Left hindlimb (tissue), 1 donor: ENCODE data around the gene PCGF2.

Experiments
- DNase-seq: peaks from one replicate; pipeline ENCODE4 v3.0.0-alpha.2; 2018

Gene PCGF2

GRCh38 chr17:38751144-38751807, 3.1 kb upstream of the PCGF2 start:
- no peak for DNase-seq

GRCh38 chr17:38750312-38751121, 2.4 kb upstream of the PCGF2 start:
- DNase-seq: no peak

GRCh38 chr17:38750044-38750311, 1.8 kb upstream of the PCGF2 start:
- DNase-seq: no peak

GRCh38 chr17:38749223-38750043, 1.3 kb upstream of the PCGF2 start:
- DNase-seq: peak; percentile 90

- DNase-seq: no peak
These were observed 721 bp upstream of the PCGF2 start for GRCh38 chr17:38748892-38749222.

DNA sequence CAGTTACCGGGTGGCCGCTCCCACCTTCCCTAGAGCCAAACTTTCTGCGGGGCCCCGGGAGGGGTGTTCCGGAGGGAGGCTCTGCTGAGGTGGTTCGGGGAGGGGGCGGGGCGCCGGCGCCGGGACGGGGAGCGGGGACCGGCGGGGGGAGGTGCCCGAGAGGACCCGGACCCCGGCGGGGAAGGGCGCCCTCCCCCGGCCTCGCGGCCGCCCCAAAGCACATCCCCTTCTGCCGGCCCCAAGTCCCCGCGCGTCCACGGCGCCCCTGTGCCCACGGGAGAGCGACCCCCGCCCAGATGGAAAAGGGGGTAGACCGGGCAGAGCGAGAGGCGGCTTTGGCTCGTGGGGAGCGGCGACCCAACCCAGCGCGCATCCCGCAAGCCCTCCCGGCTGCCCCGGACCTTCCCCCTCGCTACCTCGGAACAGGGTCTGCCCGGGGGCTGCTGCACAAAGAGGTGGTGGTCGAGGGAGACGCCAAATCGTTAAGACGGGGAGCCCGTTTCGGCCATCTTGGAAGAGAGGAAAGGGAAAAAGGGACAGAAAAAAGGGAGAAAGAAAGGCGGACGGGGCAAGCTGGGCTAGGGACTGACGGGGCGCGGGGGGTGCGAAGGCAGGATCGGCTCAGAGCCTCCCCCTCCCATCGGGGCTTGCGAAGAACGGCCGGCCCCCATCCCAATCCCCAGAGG, 530 bp downstream of the PCGF2 start:
- peak; percentile 75 for DNase-seq

DNA sequence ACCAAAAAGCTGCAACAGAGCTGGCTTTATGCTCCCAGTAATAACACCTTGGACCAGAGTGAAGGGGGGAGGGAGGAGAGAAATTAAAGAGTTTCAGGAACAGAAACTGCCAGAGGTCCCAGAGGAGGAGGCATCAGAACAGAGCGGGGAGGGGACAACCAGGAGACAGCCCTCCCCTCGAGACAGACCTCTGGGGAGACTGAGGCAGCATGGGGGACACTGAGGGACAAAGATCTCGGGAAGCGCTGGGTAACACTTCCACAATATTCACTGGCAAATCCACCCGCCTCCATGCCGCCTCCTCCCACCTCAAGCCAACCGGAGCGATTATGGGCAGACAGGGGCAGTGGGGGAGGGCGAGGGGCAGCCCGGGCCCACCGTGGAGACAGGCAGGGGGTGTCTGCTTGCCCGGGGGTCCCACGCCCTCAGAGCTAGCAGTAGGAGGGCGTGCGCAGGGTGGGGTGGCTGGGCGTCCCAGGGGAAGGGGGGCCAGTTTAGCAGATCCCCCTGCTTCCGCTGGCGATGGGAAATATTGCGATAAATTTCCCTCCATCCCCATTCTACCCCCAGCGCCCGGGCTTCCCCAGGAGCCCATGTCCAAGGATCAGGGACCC, 1.2 kb downstream of the PCGF2 start:
- DNase-seq: peak; percentile 42

DNA sequence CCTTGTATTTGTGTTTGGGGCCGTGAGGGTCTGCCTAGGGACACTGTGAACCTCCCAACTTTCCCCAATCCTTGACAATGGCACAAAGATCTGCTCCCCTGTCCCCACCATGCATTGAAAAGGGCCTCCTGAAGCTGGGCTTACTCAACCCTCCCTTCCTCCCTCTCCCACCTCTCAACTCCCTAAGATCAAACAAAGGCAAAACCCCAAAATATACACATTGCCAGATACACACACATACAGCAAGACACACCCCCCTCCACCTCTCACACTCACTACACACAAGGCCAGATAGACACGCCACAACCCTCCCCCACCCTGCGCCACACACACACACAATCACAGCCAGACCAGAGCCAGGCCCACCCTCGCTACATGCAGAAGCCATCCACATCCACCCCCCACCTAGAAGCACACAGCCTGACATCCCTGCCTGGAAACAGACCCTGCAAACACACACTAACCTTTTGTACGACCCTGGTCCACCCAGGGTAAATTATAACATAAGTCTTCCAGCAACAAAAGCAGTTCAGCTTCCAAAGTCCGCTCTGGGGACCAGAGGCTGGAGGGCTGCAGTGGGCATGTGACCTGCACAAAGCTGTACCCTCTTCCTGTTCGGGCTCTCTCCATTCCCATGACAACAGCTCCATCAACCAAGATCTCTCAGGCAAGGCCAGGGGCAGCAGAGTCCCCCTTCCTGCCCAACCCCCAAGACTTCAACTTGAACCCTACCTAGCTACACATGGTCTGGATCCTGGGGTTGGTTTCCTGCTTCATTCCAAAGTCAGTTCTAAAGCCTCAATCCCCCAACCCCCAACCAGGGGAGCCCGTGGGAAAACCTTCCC, 1.9 kb downstream of the PCGF2 start:
- DNase-seq: peak; percentile 58

DNA sequence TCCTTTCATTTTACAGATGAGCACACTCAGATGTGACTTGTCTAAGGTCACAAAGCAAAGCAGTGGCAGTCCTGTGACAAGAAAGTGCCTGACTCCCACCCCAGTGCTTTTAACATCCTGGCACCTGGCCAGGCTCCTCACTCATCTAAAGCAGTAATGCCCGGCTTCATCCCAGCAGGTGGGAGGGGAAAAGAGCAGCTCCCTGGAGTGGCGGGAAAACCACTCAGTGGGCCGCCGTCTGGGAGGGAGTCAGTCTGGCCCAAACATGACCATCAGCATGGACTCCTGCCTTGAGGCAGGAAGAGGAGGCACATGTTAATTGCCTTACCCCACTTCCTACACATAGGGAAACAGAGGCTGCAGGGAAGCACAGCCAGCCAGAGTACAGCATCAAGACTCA, 2.6 kb downstream of the PCGF2 start:
- peak; percentile 44 for DNase-seq

- no peak for DNase-seq
These were observed 4.5 kb downstream of the PCGF2 start for GRCh38 chr17:38743556-38744171.

DNA sequence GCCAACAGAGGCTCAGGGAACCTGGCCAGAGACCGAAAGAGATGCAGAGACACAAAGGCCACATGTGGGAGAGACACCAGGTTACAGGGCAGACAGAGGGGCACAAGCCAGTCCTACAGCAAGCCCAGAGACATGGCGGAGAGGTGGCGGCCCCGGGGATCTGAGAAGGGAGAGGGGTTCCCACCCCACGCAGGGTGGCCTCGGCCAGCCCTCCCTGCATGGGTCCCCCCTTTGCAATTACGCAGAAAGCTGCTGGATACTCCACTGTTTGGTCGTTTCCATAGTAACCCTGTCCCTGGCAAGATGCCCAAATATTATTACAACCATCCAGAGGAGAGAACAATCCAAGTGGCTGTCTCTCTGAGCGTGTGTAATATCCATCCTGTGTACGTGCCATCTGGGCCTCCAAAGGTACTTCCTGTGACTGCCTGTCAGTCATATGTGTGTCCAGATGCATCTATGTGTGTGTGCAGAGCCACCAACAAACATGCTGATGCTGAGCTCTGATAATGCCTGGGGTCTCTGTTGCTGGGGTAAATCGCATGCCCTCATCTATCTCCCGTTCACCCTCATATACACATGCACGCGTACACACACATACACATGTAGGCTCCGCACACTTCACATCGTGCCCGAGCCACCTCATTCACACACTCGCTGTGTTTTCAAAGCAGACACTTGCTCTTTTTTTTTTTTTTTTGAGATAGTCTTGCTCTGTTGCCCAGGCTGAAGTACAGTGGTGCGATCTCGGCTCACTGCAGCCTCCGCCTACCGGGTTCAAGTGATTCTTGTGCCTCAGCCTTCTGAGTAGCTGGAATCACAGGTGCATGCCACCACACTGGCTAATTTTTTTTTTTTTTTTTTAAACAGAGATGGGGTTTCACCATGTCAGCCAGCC, 5.5 kb downstream of the PCGF2 start:
- peak; percentile 91 for DNase-seq

GRCh38 chr17:38741921-38742410, 6.2 kb downstream of the PCGF2 start:
- DNase-seq: peak; percentile 85

GRCh38 chr17:38741461-38741860, 6.7 kb downstream of the PCGF2 start:
- DNase-seq: peak; percentile 46

DNA sequence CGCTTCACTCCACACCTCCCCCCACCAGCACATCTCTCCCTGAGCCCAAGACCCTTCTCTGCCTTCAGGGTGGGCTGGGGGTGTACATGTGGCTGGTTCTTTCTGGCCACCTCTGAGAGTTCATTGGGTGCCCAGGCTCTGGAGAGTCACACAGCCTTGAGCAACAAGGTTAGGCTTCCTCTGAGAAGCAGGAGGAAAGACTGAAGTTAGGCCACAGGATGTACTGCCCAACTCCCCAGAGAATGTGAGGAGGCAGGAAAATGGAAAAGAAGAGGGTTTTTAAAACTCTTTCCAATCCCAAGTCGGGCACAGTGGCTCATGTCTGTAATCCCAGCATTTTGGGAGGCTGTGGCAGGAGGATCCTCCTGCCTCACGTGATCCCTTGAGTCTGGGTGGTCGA, 7.3 kb downstream of the PCGF2 start:
- DNase-seq: no peak

GRCh38 chr17:38740044-38740443, 8.1 kb downstream of the PCGF2 start:
- DNase-seq: no peak

- peak; percentile 23 for DNase-seq
These were observed 8.8 kb downstream of the PCGF2 start for GRCh38 chr17:38739305-38739704.

GRCh38 chr17:38738686-38739085, 9.4 kb downstream of the PCGF2 start:
- DNase-seq: peak; percentile 21

- no peak for DNase-seq
These were observed 10.0 kb downstream of the PCGF2 start for GRCh38 chr17:38738007-38738662.

DNA sequence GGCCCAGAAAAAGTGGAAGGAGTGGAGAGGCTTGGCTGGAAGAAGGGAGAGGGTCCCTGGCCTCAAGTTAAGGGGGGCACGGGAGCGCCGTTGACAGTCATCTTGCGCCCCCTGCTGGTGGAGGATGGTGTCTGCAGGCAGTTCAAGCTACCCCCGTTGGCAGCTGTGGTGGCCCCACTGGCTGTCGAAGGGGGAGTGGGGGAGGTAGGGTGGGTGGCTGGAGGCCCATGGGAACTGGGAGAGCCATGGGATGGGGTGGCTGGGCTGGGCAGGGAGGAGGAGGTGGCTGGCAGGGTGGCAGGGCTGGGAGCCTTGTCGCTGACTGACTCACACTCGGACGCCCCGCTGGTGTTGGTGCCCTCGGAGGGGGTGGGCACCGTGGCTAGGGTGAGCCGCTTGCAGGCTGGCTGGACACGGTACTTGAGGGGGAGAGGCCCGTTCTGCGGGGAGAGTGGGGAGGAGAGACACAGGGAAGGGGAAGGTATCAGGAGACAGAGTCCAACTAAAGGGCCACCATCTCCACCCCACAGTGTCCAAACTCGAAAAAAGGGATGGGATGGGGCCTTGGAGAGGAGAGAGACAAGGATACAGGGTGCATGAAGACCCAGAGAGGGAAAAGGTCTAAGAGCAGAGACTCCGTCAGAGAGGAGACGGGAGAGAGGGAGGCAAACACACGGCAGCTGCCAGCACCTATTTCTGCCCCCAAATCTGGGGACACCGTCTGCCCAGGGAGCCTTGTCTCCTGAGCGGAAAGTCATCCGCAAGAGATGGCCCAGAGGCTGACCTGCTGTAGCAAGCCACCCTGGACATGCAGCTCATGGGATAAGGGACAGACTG, 12.8 kb downstream of the PCGF2 start:
- DNase-seq: peak; percentile 68
